NCI-H187 (cell line): ENCODE data around the gene SCGB1D4.

ENCODE experiments used
- DNase-seq, 2 experiments: peaks; one replicate each; lab custom pipeline; 2025; lab: John Stamatoyannopoulos, UW

Gene SCGB1D4

DNA sequence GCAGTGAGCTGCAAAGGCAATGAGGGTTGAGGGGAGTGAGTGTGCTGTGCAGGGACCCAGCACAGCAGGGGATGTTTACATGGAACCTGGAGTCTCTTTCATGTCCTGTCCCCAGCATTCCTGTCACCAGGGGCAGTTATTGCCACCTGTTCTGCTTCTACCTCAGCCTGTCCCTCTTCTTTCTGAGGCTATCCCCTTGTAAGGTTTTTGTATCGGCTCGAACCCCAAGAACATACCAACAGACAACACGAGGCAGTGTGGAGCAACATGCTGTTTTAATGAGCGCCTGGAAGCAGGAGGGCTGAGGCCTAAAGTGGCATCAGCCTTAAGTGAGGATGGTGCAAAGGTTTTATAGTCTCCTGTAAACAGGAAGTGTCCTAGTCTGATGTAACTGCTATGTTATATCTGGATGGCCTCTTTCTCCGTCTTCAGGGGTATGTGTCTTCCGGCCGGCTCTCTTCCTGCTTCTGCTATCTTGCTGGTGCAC is 25.0 kb downstream of the SCGB1D4 start:
- no peak for DNase-seq

DNA sequence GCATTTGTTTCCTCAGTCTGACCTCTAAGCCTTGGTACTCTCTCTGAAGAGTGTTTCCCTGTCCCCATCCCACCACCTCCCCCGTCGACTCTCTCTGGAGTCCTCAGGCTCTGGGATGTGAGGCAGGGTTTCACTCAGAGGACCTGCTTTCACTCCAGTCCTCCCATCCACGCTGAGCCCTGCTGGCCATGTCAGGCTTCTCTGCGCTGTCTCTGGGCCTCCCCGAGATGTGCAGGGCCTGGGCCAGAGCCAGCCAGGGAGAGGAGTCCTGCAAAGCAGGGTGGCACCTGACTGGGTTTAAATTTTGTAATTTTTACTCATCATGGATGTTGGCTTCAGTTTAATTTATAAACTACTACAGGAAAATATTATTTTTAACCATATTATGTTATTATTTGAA is 25.6 kb downstream of the SCGB1D4 start:
- no peak for DNase-seq

DNA sequence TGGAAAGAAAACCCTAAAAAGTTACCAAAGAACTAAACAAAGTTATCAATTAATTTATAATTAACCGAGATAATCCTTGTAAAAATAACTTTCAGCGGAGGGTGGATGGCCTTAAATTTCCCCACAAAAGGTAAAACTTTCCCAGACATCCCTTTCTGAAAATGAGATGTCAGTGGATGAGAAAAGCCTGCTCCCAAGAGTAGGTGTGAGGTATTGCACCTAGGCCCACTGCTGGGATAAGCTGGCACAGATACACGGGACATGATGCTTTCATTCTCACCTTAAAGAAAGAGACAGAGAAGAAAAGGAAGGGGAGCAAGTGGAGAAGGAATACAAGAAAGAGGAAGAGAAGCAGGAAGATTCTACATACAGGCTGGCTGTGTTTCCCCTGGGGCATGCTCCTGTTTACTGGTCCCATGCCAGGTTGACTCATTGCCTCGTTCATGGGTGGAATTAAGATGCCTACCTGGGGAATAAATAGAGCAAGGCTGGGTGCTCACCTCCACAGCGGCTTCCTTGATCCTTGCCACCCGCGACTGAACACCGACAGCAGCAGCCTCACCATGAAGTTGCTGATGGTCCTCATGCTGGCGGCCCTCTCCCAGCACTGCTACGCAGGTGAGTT is 29.1 kb downstream of the SCGB1D4 start, which contains the start of gene SCGB2A2:
SCGB2A2 (plus strand) TSS at position 505 of the 625 bp plus-strand sequence; CDS start at position 564, 59 bp downstream.
- DNase-seq = no peak

DNA sequence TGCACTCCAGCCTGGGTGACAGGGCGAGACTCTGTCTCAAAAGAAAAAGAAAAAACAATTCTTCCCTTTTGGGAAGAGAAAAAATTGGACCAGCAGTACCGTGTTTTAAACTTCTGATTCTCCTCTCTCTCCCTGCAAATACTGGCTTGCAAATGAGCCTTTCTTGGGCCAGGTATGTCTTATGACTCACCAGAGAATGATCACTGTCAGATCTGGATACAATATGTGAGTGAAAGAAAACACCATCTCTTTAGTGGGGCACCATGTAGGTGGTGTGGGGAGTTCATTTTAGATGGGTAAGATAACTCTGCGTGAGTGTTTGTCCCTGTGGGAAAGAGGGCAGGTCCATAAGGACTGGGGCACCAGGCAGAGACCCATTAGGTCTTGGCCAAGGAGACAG is 31.3 kb downstream of the SCGB1D4 start:
- no peak for DNase-seq

DNA sequence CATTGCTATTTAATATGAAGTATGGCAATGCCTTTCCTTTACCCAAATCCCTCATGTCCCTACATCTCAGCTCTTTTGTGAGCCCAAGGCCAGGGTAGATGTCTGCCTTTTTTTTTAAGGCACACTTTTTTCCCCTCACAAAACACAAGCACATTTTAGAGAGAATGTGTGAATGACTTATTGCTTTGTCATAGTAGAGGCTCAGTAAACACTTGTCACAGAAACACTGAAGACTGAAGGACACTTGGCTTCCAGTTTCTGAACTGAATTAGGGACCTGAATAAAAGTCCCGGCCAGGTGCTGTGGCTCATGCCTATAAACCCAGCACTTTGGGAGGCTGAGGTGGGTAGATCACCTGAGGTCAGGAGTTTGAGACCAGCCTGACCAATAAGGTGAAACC is 31.8 kb downstream of the SCGB1D4 start:
- DNase-seq = no peak

GRCh38 chr11:62266558-62266957 is 32.3 kb downstream of the SCGB1D4 start:
- DNase-seq = no peak

- DNase-seq = no peak
Measured at GRCh38 chr11:62264004-62264403, 34.9 kb downstream of the SCGB1D4 start.

GRCh38 chr11:62260261-62260953 is 38.5 kb downstream of the SCGB1D4 start:
- no peak for DNase-seq

DNA sequence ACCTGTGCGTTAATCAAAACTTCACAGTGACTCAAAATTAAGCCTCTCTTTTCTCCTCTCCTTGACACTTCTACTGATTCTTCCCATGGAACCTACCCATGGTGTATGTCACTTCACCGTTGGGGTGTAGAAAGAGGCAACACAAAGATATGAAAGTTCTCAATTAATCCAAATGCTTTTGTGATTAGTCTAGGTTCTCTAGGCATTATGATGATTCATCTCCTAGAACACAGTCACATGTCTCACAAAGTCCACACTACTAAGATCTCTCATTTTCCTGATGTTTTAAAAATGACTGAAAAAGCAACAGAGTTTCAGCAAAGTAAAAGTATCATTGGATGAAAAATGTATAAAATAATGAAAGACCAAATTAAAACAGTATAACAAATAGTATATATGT is 42.6 kb downstream of the SCGB1D4 start:
- no peak for DNase-seq

GRCh38 chr11:62253999-62254542 is 44.8 kb downstream of the SCGB1D4 start:
- no peak for DNase-seq

DNA sequence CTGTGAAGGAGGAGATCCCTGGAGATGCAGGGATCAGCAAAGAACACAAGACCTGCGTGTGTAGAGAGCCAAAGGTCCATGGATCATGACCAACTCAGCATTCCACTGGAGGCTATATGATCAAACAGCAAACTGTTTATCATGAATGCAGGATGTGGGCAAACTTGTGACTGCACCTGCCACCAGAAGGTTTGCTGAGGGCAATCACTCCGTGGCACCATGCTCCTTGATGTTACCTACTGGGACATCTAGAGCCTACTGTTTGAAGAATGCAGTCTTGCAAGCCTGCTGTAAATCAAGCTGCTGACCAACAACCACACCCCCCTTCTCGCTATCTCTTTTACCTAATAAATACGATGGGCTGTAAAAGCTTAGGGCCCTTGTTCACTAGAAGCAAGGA is 47.2 kb downstream of the SCGB1D4 start:
- DNase-seq = no peak
